GM23338 (cell line): ENCODE measurements around the gene MLLT3. TPM values are rescaled to one million over a fixed set of nuclear protein-coding genes. Genes with fewer than 3 reads are reported as not detected.

Experiments
- ATAC-seq: fragments of 200-7000 bp; cut with Tn5 transposase; 3 replicates; pipeline ENCODE4 v1.9.1; 2020
- DNase-seq: peaks from one replicate; pipeline ENCODE4 v3.0.0-alpha.2; 2015; ENCODE audit warnings: low spot score
- H2AFZ ChIP-seq: fragments of 200-600 bp; sonication (generic); 2 replicates; pipeline ENCODE4 v1.8.0; 2016; ENCODE audit warnings: antibody characterized with exemption, mild to moderate bottlenecking, moderate library complexity
- H3F3A ChIP-seq: fragments of 200-600 bp; sonication (generic); replicated peaks from 2 replicates; pipeline ENCODE4 v1.8.0; 2017; ENCODE audit warnings: antibody characterized with exemption, mixed run types, low read depth
- H3K27ac ChIP-seq: fragments of 200-600 bp; sonication (generic); 2 replicates; pipeline ENCODE4 v1.6.1; 2016; ENCODE audit warnings: low read depth
- H3K27me3 ChIP-seq: fragments of 200-600 bp; sonication (generic); 2 replicates; pipeline ENCODE4 v1.8.0; 2016; ENCODE audit warnings: mild to moderate bottlenecking, mixed run types, moderate library complexity; ENCODE audit not compliant: insufficient read depth
- H3K36me3 ChIP-seq: fragments of 200-600 bp; sonication (generic); 2 replicates; pipeline ENCODE4 v1.8.0; 2016; ENCODE audit warnings: mild to moderate bottlenecking; ENCODE audit not compliant: insufficient read depth
- H3K4me1 ChIP-seq: fragments of 200-600 bp; sonication (generic); 2 replicates; pipeline ENCODE4 v1.8.0; 2016; ENCODE audit warnings: mild to moderate bottlenecking, moderate library complexity; ENCODE audit not compliant: insufficient read depth
- H3K4me2 ChIP-seq: fragments of 200-600 bp; sonication (generic); 2 replicates; pipeline ENCODE4 v1.7.1; 2017; ENCODE audit warnings: mixed run types
- H3K4me3 ChIP-seq: fragments of 200-600 bp; sonication (generic); 2 replicates; pipeline ENCODE4 v1.6.1; 2016; ENCODE audit warnings: mixed run types
- H3K79me2 ChIP-seq: fragments of 200-600 bp; sonication (generic); replicated peaks from 2 replicates; pipeline ENCODE4 v1.8.0; 2017; ENCODE audit warnings: mild to moderate bottlenecking; ENCODE audit not compliant: insufficient read depth
- H3K9me2 ChIP-seq: fragments of 200-600 bp; sonication (generic); 2 replicates; pipeline ENCODE4 v1.8.0; 2017; ENCODE audit not compliant: insufficient read depth
- H4K20me1 ChIP-seq: fragments of 200-600 bp; sonication (generic); replicated peaks from 2 replicates; pipeline ENCODE4 v1.8.0; 2017; ENCODE audit warnings: mild to moderate bottlenecking; ENCODE audit not compliant: insufficient read depth
- H3K27ac Mint-ChIP-seq: 2 replicates; pipeline ENCODE4 v1.8.0; 2020; ENCODE audit warnings: inconsistent platforms, mild to moderate bottlenecking, moderate library complexity, mixed read lengths
- H3K27me3 Mint-ChIP-seq: 3 replicates; pipeline ENCODE4 v1.8.0; 2022; ENCODE audit warnings: low read depth, mild to moderate bottlenecking, moderate library complexity, mixed read lengths, inconsistent platforms; ENCODE audit not compliant: insufficient read depth, poor library complexity
- H3K36me3 Mint-ChIP-seq: 3 replicates; pipeline ENCODE4 v1.8.0; 2021; ENCODE audit warnings: low read depth, mild to moderate bottlenecking, inconsistent platforms, moderate library complexity, mixed read lengths
- H3K4me1 Mint-ChIP-seq: 3 replicates; pipeline ENCODE4 v1.8.0; 2020; ENCODE audit warnings: mild to moderate bottlenecking, inconsistent platforms, mixed read lengths
- H3K4me3 Mint-ChIP-seq: 3 replicates; pipeline ENCODE4 v1.8.0; 2021; ENCODE audit warnings: moderate library complexity, mild to moderate bottlenecking, inconsistent platforms, mixed read lengths
- H3K9me3 Mint-ChIP-seq: 3 replicates; pipeline ENCODE4 v1.8.0; 2020; ENCODE audit warnings: moderate library complexity, mild to moderate bottlenecking, inconsistent platforms, mixed read lengths
- CREB1 ChIP-seq: fragments of 250-450 bp; sonication (Bioruptor Pico); IDR thresholded peaks from 2 replicates; pipeline ENCODE4 v1.5.0; 2020; ENCODE audit warnings: low read depth, mild to moderate bottlenecking, moderate library complexity
- EZH2 ChIP-seq: fragments of 200-600 bp; sonication (generic); IDR thresholded peaks from one replicate; pipeline ENCODE4 v1.8.0; 2017; ENCODE audit warnings: antibody characterized with exemption, mild to moderate bottlenecking, low read depth; ENCODE audit not compliant: unreplicated experiment
- JUNB ChIP-seq: IDR thresholded peaks from one replicate; pipeline ENCODE4 v1.6.1; 2016; ENCODE audit warnings: antibody characterized with exemption; ENCODE audit not compliant: unreplicated experiment
- POLR2AphosphoS5 ChIP-seq: IDR thresholded peaks from 2 replicates; pipeline ENCODE4 v1.6.1; 2016; ENCODE audit warnings: antibody characterized with exemption, low read depth
- STAT1 ChIP-seq: IDR thresholded peaks from one replicate; pipeline ENCODE4 v1.6.1; 2016; ENCODE audit warnings: antibody characterized with exemption; ENCODE audit not compliant: unreplicated experiment
- ZNF331 ChIP-seq: fragments of 250-450 bp; sonication (Bioruptor Pico); IDR thresholded peaks from 2 replicates; pipeline ENCODE4 v1.5.0; 2020; ENCODE audit warnings: low read depth, mild to moderate bottlenecking, moderate library complexity
- polyA plus RNA-seq: library from polyadenylated mRNA; unstranded; fragments of >200 nt; fragmentation: Nextera tagmentation; extraction: Ambion mirVana; gene quantifications from 2 replicates; pipeline ENCODE4 v1.2.1, GENCODE V29; 2016
- total RNA-seq: library from RNA; depleted of rRNA; stranded (reverse); fragments of >200 nt; shearing (Covaris generic); gene quantifications from 2 replicates; pipeline ENCODE4 v1.2.3, GENCODE V29; 2014
- TF ChIP-seq, protein P1 (sequence below): IDR thresholded peaks from one replicate; pipeline ENCODE4 v1.6.1; 2018; ENCODE audit warnings: antibody characterized with exemption; ENCODE audit not compliant: unreplicated experiment
- TF ChIP-seq, protein P2 (sequence below): IDR thresholded peaks from 2 replicates; pipeline ENCODE4 v1.6.1; 2016; ENCODE audit warnings: antibody characterized with exemption
- TF ChIP-seq, protein P3 (sequence below), 2 experiments: fragments of 200-600 bp in 1 of 2; sonication (generic) in 1 of 2; conservative IDR thresholded peaks; 2 replicates each; pipeline versions ENCODE4 v1.5.1 to v1.6.1; 2016 to 2017; ENCODE audit warnings: antibody characterized with exemption in 2 of 2, low read depth in 2 of 2, mild to moderate bottlenecking in 2 of 2, moderate library complexity in 1 of 2
- TF ChIP-seq, protein P4 (sequence below): fragments of 250-450 bp; sonication (Bioruptor Pico); IDR thresholded peaks from 2 replicates; pipeline ENCODE4 v1.5.0; 2020; ENCODE audit warnings: mild to moderate bottlenecking, moderate library complexity

The MLLT3 gene
- total and polyA plus RNA-seq, 2 experiments from 2014 or later: 7.5 to 9.5 TPM

DNA sequence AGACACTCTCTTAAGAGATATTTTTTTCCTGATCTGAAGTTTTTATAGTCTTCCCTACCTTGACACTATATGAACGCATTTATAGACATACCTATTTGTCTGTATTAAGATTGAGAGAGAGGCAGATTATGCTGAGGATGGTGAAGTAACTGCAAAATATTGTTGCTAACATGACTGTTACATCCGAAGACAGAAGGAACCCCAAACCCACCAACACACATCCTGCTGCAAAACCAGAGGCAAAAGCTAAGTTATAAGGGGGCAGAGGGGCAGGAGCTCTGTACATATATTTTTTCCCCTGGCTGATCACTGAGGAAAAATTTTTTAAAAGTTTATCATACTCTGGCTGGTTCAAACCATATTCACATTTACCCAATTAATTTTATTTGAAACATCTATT is 279.0 kb downstream of the MLLT3 start:
- Histone ChIP-seq H3K4me1 (peaks cover 11% of the 10 kb centered on the region), H3K27ac (no peak overlapping the region), H3K4me3 (no peak overlapping the region), H3F3A (no peaks in the 10 kb centered on the region), H3K27me3 (no peaks in the 10 kb centered on the region), H3K36me3 (no peaks in the 10 kb centered on the region), H2AFZ (no peak overlapping the region), H3K4me2 (no peak overlapping the region), H3K79me2 (no peaks in the 10 kb centered on the region), H4K20me1 (no peaks in the 10 kb centered on the region), H3K9me2 (no peaks in the 10 kb centered on the region)
- no peaks in the 10 kb centered on the region for H3K36me3 Mint-ChIP-seq
- ATAC-seq (no peak), DNase-seq (no peak)
- no peak overlapping the region for H3K4me3 Mint-ChIP-seq
- peaks cover 17% of the 10 kb centered on the region for H3K4me1 Mint-ChIP-seq
- no peak overlapping the region for H3K27ac Mint-ChIP-seq
- no peaks in the 10 kb centered on the region; the same call in 1 of the 3 replicates for H3K9me3 Mint-ChIP-seq
- TF ChIP-seq ZNF331 (CRISPR knock-in tag) (no peak), JUNB (no peak), POLR2AphosphoS5 (no peak), CREB1 (CRISPR knock-in tag) (no peak), STAT1 (no peak), EZH2 (no peak)
- TF ChIP-seq, protein P1, sequence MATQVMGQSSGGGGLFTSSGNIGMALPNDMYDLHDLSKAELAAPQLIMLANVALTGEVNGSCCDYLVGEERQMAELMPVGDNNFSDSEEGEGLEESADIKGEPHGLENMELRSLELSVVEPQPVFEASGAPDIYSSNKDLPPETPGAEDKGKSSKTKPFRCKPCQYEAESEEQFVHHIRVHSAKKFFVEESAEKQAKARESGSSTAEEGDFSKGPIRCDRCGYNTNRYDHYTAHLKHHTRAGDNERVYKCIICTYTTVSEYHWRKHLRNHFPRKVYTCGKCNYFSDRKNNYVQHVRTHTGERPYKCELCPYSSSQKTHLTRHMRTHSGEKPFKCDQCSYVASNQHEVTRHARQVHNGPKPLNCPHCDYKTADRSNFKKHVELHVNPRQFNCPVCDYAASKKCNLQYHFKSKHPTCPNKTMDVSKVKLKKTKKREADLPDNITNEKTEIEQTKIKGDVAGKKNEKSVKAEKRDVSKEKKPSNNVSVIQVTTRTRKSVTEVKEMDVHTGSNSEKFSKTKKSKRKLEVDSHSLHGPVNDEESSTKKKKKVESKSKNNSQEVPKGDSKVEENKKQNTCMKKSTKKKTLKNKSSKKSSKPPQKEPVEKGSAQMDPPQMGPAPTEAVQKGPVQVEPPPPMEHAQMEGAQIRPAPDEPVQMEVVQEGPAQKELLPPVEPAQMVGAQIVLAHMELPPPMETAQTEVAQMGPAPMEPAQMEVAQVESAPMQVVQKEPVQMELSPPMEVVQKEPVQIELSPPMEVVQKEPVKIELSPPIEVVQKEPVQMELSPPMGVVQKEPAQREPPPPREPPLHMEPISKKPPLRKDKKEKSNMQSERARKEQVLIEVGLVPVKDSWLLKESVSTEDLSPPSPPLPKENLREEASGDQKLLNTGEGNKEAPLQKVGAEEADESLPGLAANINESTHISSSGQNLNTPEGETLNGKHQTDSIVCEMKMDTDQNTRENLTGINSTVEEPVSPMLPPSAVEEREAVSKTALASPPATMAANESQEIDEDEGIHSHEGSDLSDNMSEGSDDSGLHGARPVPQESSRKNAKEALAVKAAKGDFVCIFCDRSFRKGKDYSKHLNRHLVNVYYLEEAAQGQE: no peak
- TF ChIP-seq, protein P2, sequence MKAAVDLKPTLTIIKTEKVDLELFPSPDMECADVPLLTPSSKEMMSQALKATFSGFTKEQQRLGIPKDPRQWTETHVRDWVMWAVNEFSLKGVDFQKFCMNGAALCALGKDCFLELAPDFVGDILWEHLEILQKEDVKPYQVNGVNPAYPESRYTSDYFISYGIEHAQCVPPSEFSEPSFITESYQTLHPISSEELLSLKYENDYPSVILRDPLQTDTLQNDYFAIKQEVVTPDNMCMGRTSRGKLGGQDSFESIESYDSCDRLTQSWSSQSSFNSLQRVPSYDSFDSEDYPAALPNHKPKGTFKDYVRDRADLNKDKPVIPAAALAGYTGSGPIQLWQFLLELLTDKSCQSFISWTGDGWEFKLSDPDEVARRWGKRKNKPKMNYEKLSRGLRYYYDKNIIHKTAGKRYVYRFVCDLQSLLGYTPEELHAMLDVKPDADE: no peak
- TF ChIP-seq, protein P3, sequence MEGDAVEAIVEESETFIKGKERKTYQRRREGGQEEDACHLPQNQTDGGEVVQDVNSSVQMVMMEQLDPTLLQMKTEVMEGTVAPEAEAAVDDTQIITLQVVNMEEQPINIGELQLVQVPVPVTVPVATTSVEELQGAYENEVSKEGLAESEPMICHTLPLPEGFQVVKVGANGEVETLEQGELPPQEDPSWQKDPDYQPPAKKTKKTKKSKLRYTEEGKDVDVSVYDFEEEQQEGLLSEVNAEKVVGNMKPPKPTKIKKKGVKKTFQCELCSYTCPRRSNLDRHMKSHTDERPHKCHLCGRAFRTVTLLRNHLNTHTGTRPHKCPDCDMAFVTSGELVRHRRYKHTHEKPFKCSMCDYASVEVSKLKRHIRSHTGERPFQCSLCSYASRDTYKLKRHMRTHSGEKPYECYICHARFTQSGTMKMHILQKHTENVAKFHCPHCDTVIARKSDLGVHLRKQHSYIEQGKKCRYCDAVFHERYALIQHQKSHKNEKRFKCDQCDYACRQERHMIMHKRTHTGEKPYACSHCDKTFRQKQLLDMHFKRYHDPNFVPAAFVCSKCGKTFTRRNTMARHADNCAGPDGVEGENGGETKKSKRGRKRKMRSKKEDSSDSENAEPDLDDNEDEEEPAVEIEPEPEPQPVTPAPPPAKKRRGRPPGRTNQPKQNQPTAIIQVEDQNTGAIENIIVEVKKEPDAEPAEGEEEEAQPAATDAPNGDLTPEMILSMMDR (conservative IDR thresholded peaks at IDR 0.05; ENCODE audit: low read depth in 2 of 2): no peak
- TF ChIP-seq, protein P4, sequence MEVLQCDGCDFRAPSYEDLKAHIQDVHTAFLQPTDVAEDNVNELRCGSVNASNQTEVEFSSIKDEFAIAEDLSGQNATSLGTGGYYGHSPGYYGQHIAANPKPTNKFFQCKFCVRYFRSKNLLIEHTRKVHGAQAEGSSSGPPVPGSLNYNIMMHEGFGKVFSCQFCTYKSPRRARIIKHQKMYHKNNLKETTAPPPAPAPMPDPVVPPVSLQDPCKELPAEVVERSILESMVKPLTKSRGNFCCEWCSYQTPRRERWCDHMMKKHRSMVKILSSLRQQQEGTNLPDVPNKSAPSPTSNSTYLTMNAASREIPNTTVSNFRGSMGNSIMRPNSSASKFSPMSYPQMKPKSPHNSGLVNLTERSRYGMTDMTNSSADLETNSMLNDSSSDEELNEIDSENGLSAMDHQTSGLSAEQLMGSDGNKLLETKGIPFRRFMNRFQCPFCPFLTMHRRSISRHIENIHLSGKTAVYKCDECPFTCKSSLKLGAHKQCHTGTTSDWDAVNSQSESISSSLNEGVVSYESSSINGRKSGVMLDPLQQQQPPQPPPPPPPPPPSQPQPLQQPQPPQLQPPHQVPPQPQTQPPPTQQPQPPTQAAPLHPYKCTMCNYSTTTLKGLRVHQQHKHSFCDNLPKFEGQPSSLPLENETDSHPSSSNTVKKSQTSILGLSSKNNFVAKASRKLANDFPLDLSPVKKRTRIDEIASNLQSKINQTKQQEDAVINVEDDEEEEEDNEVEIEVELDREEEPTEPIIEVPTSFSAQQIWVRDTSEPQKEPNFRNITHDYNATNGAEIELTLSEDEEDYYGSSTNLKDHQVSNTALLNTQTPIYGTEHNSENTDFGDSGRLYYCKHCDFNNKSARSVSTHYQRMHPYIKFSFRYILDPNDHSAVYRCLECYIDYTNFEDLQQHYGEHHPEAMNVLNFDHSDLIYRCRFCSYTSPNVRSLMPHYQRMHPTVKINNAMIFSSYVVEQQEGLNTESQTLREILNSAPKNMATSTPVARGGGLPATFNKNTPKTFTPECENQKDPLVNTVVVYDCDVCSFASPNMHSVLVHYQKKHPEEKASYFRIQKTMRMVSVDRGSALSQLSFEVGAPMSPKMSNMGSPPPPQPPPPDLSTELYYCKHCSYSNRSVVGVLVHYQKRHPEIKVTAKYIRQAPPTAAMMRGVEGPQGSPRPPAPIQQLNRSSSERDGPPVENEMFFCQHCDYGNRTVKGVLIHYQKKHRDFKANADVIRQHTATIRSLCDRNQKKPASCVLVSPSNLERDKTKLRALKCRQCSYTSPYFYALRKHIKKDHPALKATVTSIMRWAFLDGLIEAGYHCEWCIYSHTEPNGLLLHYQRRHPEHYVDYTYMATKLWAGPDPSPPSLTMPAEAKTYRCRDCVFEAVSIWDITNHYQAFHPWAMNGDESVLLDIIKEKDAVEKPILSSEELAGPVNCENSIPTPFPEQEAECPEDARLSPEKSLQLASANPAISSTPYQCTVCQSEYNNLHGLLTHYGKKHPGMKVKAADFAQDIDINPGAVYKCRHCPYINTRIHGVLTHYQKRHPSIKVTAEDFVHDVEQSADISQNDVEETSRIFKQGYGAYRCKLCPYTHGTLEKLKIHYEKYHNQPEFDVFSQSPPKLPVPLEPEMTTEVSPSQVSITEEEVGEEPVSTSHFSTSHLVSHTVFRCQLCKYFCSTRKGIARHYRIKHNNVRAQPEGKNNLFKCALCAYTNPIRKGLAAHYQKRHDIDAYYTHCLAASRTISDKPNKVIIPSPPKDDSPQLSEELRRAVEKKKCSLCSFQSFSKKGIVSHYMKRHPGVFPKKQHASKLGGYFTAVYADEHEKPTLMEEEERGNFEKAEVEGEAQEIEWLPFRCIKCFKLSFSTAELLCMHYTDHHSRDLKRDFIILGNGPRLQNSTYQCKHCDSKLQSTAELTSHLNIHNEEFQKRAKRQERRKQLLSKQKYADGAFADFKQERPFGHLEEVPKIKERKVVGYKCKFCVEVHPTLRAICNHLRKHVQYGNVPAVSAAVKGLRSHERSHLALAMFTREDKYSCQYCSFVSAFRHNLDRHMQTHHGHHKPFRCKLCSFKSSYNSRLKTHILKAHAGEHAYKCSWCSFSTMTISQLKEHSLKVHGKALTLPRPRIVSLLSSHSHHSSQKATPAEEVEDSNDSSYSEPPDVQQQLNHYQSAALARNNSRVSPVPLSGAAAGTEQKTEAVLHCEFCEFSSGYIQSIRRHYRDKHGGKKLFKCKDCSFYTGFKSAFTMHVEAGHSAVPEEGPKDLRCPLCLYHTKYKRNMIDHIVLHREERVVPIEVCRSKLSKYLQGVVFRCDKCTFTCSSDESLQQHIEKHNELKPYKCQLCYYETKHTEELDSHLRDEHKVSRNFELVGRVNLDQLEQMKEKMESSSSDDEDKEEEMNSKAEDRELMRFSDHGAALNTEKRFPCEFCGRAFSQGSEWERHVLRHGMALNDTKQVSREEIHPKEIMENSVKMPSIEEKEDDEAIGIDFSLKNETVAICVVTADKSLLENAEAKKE (CRISPR knock-in tag): no peak
- no peaks in the 10 kb centered on the region for H3K27me3 Mint-ChIP-seq
